NCI-H128 (cell line): ENCODE results near the gene SSUH2.
"Not testable (repeated sequence)": the region's sequence is repeated elsewhere in the genome, so short reads cannot be mapped to it uniquely, and the experiment has no call there.

Experiments
- DNase-seq: peaks from one replicate; lab custom pipeline; 2025; ENCODE audit not compliant: unreplicated experiment; lab: John Stamatoyannopoulos, UW

SSUH2 gene

GRCh38 chr3:8660175-8661118, 15.8 kb upstream of the SSUH2 start:
- DNase-seq: no peak

DNA sequence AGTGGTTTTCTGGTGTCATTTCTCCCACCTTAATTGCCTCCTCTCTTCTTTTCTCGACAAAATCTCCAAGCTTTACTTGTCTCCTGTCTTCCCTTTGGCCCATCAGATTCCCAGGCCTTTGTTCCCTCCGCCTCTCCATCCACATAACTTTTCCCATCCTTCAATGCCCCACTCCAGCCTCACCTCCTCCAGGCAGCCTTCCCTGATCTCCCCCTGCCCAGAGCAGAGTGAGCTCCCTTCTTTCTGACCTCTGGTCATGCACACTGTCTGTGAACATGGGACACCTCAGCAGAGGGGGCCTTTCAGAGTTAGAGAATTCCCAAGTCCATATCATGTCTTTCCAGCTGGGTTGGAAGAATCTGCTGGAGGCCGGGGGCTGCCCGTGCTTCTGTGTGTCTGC, 14.6 kb upstream of the SSUH2 start:
- no peak for DNase-seq

DNA sequence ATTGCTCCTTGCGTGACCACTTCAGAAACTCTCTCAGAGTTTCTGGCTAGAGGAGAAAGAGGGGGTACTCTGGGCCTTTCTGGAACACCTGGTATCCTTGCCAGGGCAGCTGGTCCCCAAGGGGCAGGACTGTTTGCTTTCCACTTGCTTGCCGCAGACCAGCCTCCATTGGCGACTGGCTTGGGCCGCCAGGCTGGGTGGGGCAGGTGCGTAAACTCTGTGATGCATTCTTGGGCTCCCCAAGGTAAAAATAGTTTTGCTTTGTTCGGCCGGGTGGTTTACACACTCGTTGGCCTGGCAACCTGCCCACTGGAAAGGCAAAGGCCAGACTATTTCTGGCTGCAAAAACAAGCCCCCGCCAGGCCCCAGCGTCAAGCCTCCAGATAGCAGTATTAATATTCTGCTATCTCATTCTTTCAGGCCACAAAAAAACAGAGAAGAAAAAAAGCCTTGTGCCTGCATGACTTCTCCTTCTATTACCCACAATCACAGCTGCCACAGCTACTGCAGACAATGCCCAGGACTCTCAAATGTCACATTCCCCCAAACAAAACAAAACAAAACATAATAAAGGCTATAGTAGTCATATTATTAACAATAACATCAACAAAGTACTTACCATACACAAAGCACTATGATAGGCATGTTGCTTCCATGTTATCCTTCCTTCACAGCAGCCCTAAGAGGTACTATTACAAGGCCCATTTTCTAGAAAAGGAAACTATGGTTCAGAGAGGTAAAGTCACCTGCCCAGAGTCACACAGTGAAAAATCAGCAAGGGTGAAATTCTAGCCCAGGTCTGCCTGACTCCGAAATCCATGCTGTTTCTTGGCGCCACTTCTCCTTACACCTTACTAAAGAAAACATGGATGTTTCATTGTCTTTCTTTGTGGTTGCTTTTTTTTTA, 14.0 kb upstream of the SSUH2 start:
- peak; percentile 22 for DNase-seq

GRCh38 chr3:8657804-8658305, 13.3 kb upstream of the SSUH2 start:
- no peak for DNase-seq

DNA sequence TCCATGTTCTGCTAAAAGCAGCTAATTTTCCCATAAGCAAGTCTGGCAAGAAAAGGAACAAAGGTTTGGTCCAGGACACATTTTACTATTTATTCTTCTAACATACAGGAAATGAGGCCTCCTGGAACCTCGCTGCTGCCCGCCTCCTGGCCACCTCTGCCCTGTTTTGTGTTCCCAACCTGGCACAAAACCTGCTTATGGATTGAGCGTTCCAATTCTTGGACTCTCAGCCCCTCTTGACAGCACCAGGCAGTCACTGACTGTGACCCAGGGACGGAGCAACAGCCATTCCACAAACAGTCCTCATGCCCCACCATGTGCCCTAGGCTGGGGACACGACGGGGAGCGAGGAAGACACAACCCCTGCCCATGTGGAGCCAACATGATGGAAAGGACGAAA, 11.6 kb upstream of the SSUH2 start:
- no peak for DNase-seq

GRCh38 chr3:8655387-8655835, 10.8 kb upstream of the SSUH2 start:
- DNase-seq: no peak

DNA sequence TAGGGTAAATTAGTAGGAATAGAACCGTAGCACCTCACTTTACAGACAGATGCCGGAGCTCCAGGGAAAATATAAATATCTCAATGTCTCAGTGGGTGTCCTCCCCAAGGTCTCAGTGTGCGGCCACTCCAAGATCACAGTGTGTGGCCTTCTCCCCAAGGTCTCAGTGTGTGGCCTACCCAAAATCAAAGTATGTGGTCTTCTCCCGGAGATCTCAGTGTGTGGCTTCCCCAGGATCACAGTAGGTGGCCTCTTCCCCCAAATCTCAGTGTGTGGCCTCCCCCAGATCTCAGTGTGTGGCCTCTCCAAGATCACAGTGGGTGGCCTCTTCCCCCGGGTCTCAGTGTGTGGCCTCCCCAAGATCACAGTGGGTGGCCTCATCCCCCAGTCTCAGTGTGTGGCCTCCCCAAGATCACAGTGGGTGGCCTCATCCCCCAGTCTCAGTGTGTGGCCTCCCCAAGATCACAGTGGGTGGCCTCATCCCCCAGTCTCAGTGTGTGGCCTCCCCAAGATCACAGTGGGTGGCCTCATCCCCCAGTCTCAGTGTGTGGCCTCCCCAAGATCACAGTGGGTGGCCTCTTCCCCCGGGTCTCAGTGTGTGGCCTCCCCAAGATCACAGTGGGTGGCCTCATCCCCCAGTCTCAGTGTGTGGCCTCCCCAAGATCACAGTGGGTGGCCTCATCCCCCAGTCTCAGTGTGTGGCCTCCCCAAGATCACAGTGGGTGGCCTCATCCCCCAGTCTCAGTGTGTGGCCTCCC, 10.2 kb upstream of the SSUH2 start:
- not testable (repeated sequence) for DNase-seq

DNA sequence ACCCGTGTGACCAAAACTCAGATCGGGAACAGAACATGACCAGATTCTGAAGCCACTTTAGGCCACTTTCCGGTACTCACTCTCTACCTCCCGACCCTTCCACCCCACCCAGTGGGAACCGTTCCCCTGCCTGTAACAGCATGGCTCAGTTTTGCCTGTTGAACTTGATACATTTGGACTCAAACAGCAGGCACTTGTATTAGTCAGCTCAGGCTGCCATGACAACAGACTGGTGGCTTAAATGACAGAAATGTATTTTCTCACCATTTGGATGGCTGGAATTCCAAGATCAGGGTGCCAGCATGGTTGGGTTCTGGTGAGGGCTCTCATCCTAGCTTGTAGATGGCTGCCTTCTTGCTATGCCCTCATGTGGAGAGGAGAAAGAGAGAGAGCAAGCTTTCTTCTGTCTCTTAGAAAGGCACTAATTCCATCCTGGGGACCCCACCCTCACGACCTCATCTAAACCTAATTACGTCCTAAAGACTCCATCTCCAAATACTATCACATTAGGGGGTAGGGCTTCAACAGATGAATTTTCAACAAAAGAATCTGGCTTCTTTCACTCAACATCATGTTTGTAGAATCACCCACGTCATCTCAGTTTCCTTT, 9.3 kb upstream of the SSUH2 start:
- no peak for DNase-seq

GRCh38 chr3:8652324-8652987, 7.9 kb upstream of the SSUH2 start:
- no peak for DNase-seq

- no peak for DNase-seq
Observed at GRCh38 chr3:8651418-8652323, 7.1 kb upstream of the SSUH2 start.

GRCh38 chr3:8650583-8651416, 6.2 kb upstream of the SSUH2 start:
- no peak for DNase-seq

GRCh38 chr3:8649757-8650156, 5.2 kb upstream of the SSUH2 start:
- no peak for DNase-seq

DNA sequence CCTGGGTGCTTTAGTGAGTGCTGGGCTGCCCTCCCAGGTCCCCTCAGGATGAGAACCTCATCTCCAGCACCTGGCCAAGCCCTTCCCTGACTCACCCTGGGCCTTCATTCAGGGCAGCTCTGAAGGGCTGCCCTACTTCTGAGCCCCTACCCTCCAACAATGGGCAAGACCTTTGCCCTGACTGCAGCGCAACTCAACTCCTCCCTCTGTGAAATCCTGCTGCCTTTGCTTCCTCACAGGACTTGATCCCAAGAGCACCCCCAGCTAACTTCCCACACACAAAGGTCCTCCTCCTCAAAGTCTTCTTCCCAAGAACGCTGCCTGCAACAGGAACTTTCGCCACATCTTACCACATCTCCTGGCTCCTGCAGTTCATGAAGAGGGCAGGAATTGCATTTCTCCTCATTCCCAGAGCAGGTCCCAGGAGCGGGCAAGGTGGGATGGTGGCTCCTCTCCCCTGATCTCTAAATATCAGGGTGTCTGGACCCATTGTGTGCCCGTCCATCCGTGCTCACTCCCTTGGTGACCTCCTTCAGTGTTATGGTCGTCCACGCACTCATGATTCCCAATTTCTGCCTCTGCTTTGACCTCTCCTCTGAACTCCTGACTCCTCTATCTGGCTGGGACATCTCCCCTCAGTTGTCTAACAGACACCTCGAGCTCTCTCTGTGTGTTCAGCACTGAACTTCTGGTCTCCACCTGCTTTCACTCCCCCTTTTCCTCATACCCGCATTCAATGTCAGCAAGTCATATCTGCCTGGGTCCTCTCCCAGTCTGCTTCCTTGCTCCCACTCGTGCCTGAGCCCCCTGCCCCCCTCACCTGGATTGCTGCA, 4.5 kb upstream of the SSUH2 start:
- no peak for DNase-seq

DNA sequence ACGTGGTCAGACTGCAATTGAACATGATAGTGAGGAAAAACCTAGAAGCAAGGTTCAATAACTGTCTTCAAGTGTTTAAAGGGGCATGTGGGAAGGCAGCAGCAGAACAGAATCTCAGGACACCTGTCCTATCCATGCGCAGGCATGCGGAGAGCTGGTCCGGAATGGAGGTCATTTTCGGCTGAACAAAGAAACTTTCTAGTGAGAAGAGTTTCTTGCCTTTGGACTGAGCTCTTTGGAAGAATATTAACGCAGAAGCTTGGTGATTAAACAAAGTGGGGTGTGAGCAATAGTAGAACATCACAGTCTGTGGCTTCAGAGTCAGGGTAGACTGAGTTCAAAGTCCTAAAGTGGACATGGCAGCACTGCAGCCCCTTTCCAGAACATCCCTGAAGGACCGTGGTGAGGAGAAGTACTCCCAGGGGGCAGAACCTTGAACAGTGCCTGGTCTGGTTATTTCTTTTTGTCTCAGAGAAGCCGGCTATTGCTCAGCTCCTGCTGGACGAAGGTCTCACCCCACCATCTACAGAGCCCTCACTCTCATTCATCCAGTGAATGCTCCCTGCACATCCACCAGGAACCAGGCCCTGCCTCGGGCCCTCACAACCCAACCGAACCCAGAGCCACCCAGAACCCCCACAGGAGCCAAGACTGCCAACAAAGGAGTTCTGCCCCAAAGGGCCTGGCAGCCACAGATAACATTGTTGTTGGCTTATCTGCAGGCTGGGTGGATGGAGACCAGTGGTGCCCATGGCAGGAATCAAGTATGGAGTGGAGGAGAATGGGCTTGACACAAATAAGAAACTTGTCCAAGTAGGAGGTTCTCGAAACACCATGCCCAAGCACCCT, 2.8 kb upstream of the SSUH2 start:
- no peak for DNase-seq

DNA sequence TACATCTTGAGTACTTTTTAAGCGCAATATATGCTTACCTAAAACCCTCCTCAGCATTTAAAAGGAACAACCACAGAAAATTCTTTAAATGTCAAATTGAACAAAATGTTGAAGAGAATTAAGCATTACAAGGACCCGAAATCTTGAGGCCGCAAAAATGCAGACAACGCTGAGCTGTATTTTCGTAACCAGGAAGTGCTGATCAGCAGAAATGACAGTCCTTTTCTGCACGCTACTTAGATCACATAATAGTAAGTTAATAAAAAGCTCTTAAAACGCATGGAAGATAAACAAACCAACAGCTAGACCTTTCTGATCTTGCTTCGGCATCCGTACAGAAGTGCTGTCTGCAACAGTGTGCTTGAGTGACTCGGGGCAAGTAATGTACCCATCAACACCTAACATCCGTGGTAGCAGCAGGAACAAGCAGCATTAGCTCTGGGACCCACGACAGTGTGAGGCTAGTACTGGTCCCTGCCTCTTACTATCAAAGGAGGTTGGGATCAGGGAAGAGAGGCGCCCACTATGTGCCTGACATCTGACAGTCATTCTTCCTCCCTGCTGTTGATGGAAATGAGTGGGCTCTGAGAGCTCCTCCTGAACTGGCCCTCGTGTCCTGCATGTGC, 1.8 kb upstream of the SSUH2 start:
- DNase-seq: no peak

DNA sequence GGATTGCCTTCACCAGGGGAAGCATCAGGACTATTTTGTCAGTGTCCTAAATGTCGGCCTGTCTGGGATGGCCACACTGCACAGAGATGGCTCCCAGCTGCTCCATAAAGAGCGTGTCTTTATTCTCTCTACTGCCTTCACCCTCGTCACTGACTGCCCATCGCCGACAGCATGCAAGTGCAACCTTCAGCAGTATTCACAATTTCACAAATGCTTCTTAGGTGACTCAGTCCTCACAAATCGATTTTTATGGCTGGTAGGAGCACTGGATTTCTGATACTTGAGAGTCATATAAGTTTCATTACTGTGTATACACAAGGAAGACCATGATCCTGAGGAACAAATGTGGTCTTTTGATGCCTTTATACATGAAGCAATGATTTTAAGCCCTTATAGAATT, 1.1 kb upstream of the SSUH2 start:
- no peak for DNase-seq
